GM19035 (cell line): ENCODE data around the gene ZC3H15.
"Not testable (repeated sequence)": the region's sequence is repeated elsewhere in the genome, so short reads cannot be mapped to it uniquely, and the experiment has no call there.

Experiments used
- ATAC-seq: cut with Tn5 transposase; IDR thresholded peaks from one replicate; pipeline ENCODE4 v1.9.1; 2021; ENCODE audit not compliant: unreplicated experiment

ZC3H15 gene

GRCh38 chr2:186485871-186486650, at the start of gene ZC3H15:
ZC3H15 (plus strand) TSS chr2:186486260; CDS start chr2:186486383, 123 bp downstream.
- ATAC-seq: peak; percentile 84

- ATAC-seq: no peak
These were observed 48.3 kb upstream of the ZC3H15 start for GRCh38 chr2:186437719-186438118.

DNA sequence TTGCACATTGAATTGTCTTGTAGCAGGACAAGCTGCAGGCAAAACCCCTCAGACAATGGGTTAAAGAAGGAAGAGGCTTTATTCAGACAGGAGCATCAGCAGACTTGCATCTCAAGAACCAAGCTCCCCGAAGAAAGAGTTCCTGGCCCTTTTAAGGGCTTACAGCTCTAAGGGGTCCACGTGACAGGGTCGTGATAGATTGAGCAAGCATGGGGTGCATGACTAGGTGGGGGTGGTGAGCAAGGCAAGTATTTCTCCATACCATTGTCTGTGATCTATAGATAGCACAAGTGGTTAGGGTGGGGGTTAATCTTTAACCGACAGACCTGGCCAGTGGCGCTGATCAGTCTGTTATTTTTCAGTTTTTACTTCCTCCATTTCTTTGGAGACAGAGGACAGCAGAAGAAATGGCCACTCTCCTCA, 46.4 kb upstream of the ZC3H15 start:
- ATAC-seq: not testable (repeated sequence)

- ATAC-seq: no peak
These were observed 45.6 kb upstream of the ZC3H15 start for GRCh38 chr2:186440506-186440905.

DNA sequence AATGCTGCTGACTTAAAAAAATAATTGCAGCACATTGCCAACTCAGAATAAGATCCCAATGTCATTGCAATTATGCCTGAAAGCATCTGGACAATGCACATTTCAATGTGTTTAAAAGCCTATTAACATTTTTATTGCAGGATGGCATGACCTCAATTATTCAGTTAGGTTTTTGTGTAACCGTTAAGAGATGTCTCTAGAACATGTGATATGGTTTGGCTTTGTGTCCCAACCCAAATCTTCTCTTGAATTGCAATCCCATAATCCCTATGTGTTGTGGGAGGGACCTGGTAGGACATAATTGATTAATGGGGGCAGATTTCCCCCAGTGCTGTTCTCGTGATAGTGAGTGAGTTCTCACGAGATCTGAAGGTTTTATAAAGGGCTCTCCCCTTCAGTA, 43.2 kb upstream of the ZC3H15 start:
- no peak for ATAC-seq

- ATAC-seq: no peak
These were observed 42.2 kb upstream of the ZC3H15 start for GRCh38 chr2:186443851-186444250.

GRCh38 chr2:186445506-186445905, 40.6 kb upstream of the ZC3H15 start:
- no peak for ATAC-seq

DNA sequence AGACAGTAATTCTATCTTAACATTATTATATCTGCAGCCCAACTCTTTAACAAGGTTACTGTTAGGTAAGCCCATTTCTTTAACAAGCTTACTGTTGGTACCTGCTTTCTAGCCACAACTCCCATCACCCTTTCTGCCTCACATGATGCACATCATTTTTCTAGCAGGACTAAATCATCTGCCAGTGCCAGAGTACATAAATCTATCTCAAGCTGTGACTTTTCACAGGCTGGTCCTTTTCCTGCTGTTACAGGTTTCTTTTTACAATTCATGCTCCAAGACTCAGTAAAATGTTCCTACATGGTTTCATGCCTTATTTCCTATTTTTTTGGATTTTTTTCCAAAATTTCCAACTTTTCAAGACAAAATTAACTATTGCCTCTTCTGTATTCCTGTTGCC, 30.4 kb upstream of the ZC3H15 start:
- no peak for ATAC-seq

- no peak for ATAC-seq
These were observed 29.1 kb upstream of the ZC3H15 start for GRCh38 chr2:186456941-186457340.

DNA sequence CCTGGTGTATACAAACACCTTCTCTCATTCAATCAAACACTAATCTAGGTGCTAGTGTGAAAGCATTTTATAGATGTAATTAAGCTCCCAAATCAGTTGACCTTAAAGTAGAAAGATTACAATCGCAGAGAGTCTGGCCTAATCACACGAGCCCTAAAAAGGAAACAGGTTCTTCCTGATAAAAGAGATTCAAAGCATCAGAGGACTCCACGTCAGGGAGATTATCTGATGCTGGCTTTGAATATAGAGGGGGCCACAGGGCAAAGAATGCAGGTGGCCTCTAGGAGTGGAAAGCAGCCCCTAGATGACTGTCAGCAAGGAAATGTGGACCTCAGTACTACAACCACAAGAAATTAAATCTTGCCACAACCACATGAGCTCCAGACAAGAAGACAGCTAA, 28.2 kb upstream of the ZC3H15 start:
- no peak for ATAC-seq

DNA sequence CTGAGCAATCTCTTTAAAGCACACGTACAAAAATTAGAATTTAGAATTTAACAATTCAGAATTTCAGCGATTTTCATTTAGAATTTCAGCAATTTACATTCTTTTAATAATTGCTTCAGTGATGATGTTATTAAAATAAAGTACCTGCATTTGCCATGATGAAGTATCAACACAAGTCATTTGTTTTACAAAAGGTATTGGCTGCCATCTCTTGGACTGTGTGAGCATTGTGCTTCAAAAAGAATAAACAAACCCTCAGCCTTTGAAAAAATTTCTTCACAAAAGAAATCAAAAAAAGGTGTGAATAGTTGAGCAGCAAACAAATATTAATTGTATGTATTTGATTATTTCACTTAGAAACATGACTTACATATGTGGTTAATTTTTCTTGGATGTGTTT, 27.1 kb upstream of the ZC3H15 start:
- no peak for ATAC-seq

DNA sequence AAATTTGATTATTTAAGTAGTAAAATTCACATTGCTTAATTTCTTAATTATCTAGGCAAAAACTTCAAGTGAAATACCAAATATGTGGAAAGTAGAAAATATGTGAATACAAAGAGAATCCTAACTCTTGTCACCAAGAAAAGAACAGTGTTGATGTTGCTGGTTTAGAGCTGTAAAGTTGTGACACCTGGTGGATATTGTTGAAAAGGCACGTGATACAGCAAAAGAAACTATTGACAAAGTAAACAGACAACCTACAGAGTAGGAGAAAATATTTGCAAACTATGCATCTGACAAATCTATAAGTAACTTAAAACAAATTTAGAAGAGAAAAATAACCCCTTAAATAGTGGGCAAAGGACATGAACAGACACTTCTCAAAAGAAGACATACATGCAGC, 25.6 kb upstream of the ZC3H15 start:
- ATAC-seq: peak; percentile 83

- ATAC-seq: no peak
These were observed 19.3 kb upstream of the ZC3H15 start for GRCh38 chr2:186466743-186467142.

GRCh38 chr2:186467421-186467820, 18.6 kb upstream of the ZC3H15 start:
- no peak for ATAC-seq

GRCh38 chr2:186472722-186473493, 13.2 kb upstream of the ZC3H15 start:
- not testable (repeated sequence) for ATAC-seq

- ATAC-seq: peak; percentile 68
These were observed 11.8 kb upstream of the ZC3H15 start for GRCh38 chr2:186474239-186474638.

DNA sequence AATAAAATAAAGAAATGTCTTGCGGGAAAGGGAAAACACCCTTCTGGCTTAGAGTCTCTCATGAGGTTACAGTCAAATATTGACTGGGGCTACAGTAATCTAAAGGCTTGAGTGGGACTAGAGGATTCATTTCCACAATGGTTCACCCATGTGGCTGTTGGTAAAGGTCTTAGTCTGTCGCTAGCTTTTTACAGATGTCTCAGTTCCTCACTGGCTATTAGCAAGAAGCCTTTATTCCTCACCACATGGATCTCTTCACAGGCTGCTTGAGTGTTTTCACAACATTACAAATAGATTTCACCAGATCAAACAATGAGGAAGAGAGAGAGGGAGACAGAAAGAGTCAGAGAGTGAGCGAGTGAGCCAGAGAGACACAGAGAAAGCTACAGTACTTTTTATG, 8.3 kb upstream of the ZC3H15 start:
- no peak for ATAC-seq

DNA sequence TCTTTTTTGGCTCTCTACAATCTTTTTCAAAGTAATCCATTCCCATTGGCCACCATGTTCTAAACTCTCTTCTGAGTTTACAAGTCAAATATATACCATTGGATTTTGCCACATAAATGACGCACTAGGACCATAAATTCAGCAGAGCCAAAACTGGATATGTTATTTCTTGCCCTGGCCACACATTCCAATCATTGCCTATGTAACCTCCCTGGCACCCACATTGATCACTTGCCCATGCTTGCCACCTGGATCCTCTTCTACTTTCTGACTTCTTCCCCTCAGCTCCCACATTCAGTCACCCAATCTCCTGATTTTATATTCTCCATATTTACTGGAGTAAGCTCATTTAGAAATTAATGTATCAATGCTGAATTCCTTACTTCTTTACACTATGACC, 5.1 kb upstream of the ZC3H15 start:
- ATAC-seq: no peak

DNA sequence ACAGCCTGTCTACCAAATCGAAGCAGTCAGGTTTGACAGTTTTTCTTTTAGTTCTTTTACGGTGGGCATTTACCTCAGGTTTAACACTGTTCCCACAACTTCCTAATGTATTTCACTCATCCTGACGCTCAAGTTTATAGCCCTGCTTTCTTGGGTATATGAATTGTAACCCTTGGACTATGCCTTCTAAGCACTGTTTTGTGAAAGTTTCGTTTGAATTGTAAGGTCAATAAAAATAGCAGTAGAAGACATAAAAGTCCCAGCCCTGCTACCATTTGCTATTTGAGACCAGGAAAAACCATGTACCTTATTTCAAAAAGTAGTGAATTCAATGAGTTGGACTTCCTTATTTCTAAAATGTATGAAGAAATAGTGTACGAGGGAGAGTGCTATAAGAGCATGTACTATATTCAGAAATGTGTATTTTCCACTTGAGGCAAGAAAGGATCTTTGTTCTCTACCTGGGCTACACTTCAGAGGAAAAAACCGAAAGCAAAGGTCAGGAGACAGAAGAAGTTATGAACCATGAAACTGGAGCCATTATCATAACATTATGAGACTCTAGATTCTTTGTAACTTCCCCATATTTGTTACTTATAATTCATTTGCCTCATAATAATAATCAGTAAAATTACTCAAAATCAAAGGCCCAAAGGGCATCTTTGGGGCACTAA, 1.9 kb upstream of the ZC3H15 start:
- no peak for ATAC-seq

- no peak for ATAC-seq
These were observed 537 bp upstream of the ZC3H15 start for GRCh38 chr2:186485576-186485870.

- ATAC-seq: peak; percentile 0
These were observed 889 bp downstream of the ZC3H15 start for GRCh38 chr2:186486651-186487647.
